ENCODE results near the gene TULP3.

The TULP3 gene

DNA sequence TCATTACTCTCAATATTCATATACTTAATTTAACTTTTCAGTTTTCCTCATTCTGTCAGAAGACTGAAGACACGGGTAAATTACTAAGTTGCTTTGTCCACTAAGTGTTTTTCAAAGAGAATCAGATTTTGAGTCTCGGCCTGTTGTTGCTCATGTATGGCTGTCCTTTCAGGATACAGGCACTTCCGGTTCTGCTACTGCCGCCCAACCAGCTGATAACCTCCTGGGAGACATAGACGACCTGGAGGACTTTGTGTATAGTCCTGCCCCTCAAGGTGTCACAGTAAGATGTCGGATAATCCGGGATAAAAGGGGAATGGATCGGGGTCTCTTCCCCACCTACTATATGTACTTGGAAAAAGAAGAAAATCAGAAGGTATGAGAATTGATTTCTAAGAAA is 40.2 kb downstream of the TULP3 start:
- no peak for DNase-seq (ENCODE audit: low spot score)

DNA sequence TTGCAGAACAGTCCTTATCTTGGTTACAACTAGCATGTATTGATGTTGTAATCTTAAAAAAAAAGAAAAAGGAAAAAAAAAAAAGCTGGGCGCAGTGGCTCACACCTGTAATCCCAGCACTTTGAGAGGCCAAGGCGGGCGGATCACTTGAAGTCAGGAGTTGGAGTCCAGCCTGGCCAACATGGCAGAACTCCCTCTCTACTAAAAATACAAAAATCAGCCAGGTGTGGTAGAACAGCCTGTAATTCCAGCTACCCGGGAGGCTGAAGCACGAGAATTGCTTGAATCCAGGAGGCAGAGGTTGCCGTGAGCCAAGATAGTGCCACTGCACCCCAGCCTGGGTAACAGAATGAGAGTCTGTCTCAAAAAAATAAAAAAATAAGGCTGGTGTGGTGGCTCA is 42.9 kb downstream of the TULP3 start:
- no peak for DNase-seq (ENCODE audit: low spot score)

DNA sequence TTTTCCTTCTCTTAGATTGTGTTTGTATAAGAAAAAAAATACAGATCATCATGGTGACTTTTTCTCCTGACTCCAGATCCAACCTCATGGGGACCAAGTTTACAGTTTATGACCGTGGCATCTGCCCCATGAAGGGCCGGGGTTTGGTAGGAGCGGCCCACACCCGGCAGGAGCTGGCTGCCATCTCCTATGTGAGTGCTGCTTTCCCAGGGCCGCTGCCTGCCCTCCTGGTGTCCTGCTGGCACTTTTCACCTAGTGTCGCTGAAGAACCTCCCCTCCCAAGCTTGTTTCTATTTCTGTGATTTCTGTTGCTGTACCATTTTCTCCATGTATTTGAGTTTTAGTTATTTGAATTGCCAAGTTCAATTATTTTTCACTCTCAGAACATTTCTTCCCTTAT is 43.7 kb downstream of the TULP3 start:
- no peak for DNase-seq (ENCODE audit: low spot score)

DNA sequence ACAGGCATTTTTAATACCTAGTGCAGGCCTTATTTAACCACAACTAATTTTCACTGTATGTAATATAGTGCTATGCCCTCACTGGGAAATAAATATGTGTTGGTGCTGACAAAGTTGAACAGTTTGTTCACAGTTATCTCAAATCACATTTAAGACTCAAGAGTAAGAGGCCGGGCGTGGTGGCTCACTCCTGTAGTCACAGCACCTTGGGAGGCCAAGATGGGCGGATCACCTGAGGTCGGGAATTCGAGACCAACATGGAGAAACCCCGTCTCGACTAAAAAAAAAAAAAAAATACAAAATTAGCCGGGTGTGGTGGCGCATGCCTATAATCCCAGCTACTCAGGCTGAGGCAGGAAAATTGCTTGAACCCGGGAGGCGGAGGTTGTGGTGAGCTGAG is 45.6 kb downstream of the TULP3 start:
- no peak for DNase-seq (ENCODE audit: low spot score)

DNA sequence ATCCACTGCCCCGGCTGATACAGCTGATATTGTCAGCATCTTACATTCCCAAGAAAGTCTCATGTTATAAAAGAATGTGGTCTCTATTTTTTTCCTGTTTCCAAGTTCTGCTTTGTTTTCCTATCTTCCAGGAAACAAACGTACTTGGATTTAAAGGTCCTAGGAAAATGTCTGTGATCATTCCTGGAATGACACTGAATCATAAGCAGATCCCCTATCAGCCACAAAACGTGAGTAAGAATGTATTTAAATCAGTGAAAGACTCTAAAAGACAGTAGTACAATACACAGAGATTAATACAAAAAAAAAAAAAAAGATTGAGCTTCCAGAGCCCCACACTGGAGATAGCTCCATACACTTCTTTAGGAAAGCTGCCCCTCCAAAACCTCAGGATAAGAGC is 46.8 kb downstream of the TULP3 start:
- DNase-seq (ENCODE audit: low spot score) = no peak

- no peak for DNase-seq (ENCODE audit: low spot score)
Measured at GRCh38 chr12:2939191-2939590, 48.5 kb downstream of the TULP3 start.

GRCh38 chr12:2940564-2940963 is 49.9 kb downstream of the TULP3 start:
- DNase-seq (ENCODE audit: low spot score) = no peak

DNA sequence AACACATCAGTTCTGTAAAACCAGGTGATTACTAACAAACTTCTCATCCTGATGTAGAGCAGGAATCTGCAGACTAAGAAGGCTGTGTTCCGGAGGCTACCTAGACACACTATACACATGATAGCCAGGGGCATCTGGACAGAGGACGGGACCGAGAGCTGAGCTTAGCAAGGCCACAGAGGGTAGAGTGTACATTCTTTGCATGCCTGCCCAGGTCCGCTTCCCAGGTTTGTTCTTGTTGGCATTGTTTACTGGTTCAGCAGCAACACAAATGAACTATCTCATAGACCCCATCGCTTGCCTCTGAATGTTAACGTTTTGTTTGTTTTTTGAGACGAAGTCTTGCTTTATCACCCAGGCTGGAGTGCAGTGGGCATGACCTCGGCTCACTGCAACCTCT is 50.8 kb downstream of the TULP3 start:
- no peak for DNase-seq (ENCODE audit: low spot score)

- peak; percentile 59 for DNase-seq (ENCODE audit: low spot score)
Measured at GRCh38 chr12:2944401-2945047, 53.8 kb downstream of the TULP3 start.

- DNase-seq (ENCODE audit: low spot score) = no peak
Measured at GRCh38 chr12:2949411-2949810, 58.7 kb downstream of the TULP3 start.

GRCh38 chr12:2955888-2956287 is 65.2 kb downstream of the TULP3 start:
- DNase-seq (ENCODE audit: low spot score) = no peak

DNA sequence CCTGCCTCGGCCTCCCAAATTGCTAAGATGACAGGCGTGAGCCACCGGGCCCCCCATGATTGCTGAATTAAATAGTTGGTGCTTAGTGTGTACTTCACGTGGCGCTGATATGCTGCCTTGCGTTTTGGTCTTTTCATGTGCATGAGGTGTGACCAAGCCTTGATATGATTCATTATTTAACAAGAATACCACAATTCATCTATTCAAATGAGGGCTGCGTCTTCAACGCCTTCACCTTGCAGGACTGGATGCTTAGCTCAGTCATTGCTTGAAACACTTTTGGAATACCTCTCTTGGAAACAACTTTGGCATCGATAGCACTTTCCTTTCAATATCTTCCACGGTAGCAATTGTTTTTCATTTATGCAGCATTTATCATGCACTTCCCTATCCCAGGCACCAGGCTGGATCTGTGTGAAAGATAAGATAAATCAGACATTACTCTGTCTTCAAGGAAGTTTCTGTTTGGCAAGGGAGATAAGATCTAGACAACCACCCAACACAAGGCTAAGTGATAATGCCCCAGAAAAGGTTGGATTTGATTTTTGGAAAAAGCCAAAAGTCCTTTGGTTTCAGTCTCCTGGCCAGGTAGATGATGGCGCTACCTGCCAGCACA is 67.2 kb downstream of the TULP3 start:
- no peak for DNase-seq (ENCODE audit: low spot score)

GRCh38 chr12:2958432-2959191 is 67.9 kb downstream of the TULP3 start:
- DNase-seq (ENCODE audit: low spot score) = no peak

DNA sequence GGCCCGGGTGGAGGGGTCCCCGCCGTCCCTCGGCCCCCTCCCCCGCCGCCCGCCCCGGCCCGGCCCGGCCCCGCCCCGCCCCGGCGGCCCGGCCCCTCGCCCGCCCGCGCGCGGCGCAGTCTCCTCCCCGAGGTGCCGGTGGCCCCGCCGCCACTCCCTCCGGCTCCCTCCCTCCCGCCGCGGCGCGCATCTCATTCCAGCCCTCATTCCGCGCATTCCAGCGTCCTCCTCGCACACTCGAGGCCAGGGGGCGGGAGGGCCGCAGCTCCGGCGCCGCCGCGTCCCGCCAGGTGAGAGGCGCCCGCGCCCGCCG is 68.5 kb downstream of the TULP3 start, which contains the start of gene TEAD4:
Gene TEAD4 (plus strand): TSS at position 206 of the 313 bp plus-strand sequence.
- DNase-seq (ENCODE audit: low spot score) = no peak

DNA sequence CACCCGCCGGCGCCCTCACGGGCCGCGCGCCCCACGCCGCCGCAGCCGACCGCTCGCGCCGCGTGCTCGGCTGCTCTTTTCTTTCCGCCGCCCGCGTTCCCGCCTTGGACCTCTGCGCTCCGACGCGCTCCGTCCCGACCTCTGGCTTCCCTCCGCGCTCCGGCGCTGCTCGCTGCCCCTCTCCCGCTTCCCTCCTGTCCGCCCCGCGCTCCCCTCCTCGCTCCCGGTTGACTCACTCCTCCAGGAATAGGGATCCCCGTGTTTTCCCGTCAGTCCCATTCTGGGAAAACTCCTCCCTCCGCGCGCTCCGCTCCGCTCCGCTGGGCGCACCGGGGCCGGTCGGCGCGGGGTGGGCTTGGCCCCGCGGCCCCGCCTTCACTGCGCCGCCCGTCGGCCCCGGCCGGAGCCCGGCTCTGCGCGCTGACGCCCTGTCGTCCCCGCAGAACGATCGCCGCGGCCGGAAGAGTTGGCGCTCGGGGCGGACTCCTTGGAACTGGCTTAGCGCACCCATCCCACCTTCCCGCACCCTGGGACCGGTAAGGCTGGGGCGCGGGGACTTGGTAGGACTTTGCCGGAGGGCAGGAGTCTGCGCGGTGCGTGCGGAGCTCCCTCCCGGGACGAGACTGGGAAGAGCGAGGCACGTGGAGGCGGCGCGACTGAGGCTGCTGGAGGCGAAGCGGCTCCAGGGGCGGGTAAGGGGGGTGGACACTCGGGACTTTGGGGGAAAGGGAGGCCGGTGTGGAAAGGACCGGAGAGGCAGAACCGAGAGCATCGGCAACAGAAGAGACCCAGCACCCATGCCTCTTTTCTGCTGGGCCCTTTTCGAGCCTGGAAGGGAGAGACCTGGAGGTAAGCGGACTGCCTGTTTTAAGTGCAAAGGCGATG is 69.1 kb downstream of the TULP3 start:
- DNase-seq (ENCODE audit: low spot score) = no peak

DNA sequence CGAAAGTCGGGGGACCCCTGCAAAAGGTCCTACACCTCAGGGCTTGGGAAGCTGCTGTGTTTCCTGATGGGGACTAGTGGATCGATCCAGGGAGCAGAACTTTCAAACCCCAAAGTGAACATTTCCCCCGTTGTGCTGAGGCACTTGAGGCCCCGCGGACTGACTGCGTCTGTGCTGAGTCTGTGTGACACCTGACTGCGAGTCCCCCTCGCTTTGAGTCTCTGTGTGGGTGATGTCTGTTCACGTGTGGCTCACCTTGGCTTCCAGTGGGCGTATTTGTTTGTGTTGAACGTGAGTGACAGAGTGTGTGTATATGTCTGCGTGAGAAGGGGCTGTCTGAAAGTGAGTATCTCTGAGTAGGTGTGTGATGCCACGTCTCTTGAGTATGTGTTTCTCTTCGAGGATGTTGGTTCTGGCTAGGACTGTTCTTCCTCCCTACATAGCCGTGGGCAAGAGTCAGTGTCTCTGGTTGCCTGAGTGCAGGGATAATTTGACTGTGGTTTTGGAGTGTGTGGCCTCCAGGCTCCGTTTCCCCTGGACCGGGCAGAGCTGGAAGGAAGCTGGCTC is 69.8 kb downstream of the TULP3 start:
- DNase-seq (ENCODE audit: low spot score) = no peak

- DNase-seq (ENCODE audit: low spot score) = no peak
Measured at GRCh38 chr12:2960996-2961616, 70.4 kb downstream of the TULP3 start.

DNA sequence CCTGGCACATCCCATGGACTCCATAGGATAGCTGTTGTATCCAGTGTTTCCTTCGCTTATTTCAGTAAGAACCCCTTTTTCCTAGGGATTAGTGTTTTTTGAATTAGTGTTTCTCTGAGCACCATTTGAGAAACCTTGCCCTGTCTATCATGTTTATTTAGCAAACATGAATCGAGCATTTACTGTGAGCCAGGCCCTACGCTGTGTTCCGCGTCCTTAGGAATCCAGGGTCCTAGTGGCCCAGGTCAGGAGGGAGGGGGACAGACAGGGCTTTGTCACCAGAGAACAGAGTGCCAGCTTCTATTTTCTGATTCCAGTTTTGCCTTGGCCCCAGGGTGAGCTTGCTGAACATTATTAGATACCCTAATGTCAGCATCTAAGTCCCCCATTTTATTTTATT is 71.0 kb downstream of the TULP3 start:
- no peak for DNase-seq (ENCODE audit: low spot score)

DNA sequence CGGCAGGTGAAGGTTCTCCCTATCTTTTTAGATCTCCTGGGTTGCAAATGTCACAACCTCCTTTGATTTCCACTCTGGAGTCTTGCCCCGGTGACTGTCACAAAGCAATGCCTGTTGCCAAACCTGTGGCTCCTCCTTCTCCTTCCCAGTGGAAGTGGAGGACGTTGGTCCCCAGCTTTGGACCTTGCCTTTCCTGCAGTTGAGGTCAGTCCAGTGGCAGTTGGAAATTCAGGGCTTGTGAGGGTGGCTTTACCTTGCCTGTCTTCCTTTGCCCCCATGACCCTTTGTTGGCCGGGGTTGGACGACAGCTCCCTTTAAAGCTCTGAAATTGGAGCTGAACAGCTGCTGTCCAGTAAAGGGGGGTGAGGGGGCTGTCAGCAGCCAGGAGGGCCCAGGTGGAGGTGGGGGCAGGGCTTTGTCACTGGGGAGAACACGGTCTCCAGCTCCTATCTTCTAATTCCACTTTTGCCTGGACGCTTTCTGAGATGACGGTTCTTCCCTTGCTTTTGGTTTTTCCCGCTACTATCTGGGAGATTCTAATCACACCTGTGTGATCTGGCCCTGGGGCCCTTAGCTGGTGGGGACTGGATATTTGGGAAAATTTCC is 72.6 kb downstream of the TULP3 start:
- DNase-seq (ENCODE audit: low spot score) = no peak

DNA sequence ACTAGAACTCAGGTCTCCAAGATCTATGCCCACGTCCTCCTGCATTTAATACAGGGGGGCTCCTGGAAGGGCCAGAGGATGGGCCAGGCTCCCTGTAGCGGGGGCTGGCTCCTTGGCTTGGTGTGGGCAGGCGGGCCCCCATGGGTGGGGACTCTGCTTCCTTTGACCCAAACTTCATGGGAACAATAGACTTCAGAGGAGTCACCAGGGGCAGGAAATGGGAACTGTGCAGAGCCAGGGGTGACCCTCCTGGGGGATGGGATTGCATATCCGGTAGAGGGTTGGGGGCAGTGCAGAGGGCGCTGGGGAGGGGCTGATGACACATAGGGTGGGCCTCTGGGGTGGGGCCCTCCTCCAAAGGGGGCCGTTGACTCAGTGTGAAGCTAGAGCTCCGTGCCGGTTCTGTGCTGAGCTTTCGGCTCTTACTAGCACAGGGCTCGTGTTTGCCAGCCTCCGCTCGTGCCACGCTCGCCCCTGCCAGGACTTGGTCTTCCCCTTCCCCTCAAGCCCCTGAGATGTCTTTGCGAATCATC is 73.1 kb downstream of the TULP3 start:
- DNase-seq (ENCODE audit: low spot score) = no peak

DNA sequence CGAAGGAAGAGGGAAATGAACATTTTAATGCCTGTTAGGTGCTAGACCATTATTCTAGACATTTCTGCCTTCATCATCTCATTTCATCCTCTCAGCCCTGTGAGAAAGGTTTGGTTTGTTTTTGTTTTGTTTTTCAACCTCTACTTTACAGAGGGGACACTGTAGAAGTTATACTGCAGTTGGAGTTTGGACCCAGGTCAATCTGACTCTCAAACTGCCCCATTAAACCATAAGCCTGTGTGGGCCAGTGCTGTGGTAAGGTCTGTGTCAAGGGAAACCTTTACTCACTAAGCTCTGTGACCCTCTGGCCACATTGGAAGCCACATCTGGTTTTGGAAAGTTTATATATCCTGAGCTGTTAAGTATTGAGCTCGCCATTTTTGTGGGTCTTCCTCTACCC is 77.0 kb downstream of the TULP3 start:
- DNase-seq (ENCODE audit: low spot score) = no peak
